Caco-2 (cell line): ENCODE results near the gene METTL15. TPM values are rescaled to one million over a fixed set of nuclear protein-coding genes. Genes with fewer than 3 reads are reported as not detected.

Source experiments
- BruUV-seq: library from RNA; stranded (reverse); fragments of 400-500 nt; replicated peaks from 2 replicates; lab custom pipeline; 2021; lab: Mats Ljungman, UMichigan
- CTCF ChIA-PET: fragments of 300-600 bp; sonication (Branson Sonifier 250); formaldehyde crosslinking; loops from one replicate; lab custom pipeline; 2022; ENCODE audit warnings: antibody characterized with exemption; lab: Charles Lee
- POLR2A ChIA-PET: fragments of 300-600 bp; sonication (Branson Sonifier 250); formaldehyde crosslinking; loops from one replicate; lab custom pipeline; 2022; ENCODE audit warnings: antibody characterized with exemption; lab: Charles Lee
- DNase-seq, 2 experiments: peaks; one replicate each; pipeline versions ENCODE4 v3.0.0 to v3.0.0-alpha.2; 2020 to 2022
- H3K27me3 ChIP-seq: replicated peaks from 2 replicates; pipeline ENCODE4 v1.6.0; 2011; ENCODE audit warnings: low read length; ENCODE audit not compliant: control insufficient read depth, insufficient read depth
- H3K36me3 ChIP-seq: 2 replicates; pipeline ENCODE4 v1.5.1; 2011; ENCODE audit warnings: low read length; ENCODE audit not compliant: control insufficient read depth, insufficient read depth
- H3K4me1 ChIP-seq: fragments of 250-450 bp; sonication (Bioruptor Pico); 2 replicates; pipeline ENCODE4 v1.5.1; 2020; ENCODE audit warnings: mild to moderate bottlenecking
- H3K4me3 ChIP-seq: 2 replicates; pipeline ENCODE4 v1.5.1; 2011; ENCODE audit warnings: low read depth, mild to moderate bottlenecking, control low read depth, low read length
- H3K9me3 ChIP-seq: fragments of 250-450 bp; sonication (Bioruptor Pico); 2 replicates; pipeline ENCODE4 v1.5.1; 2020; ENCODE audit warnings: mild to moderate bottlenecking, moderate library complexity
- H3K27ac Mint-ChIP-seq: one replicate; pipeline ENCODE4 v1.8.0; 2022; ENCODE audit warnings: mixed read lengths; ENCODE audit not compliant: unreplicated experiment
- H3K27me3 Mint-ChIP-seq: one replicate; pipeline ENCODE4 v1.8.0; 2022; ENCODE audit warnings: mixed read lengths; ENCODE audit not compliant: insufficient read depth, unreplicated experiment
- H3K36me3 Mint-ChIP-seq: one replicate; pipeline ENCODE4 v1.8.0; 2022; ENCODE audit warnings: mild to moderate bottlenecking, mixed read lengths; ENCODE audit not compliant: insufficient read depth, unreplicated experiment
- H3K4me1 Mint-ChIP-seq: one replicate; pipeline ENCODE4 v1.8.0; 2022; ENCODE audit warnings: low read depth, mixed read lengths; ENCODE audit not compliant: unreplicated experiment
- H3K4me3 Mint-ChIP-seq: one replicate; pipeline ENCODE4 v1.8.0; 2022; ENCODE audit warnings: mild to moderate bottlenecking, moderate library complexity, mixed read lengths; ENCODE audit not compliant: unreplicated experiment
- H3K9me3 Mint-ChIP-seq: one replicate; pipeline ENCODE4 v1.8.0; 2022; ENCODE audit warnings: mixed read lengths; ENCODE audit not compliant: unreplicated experiment
- CTCF ChIP-seq, 2 experiments: fragments of 200-600 bp in 1 of 2; IDR thresholded peaks; 1 replicate in 1 of 2; 2 replicates in 1 of 2; pipeline versions ENCODE4 v1.5.1 to v1.8.0; 2011 to 2022; ENCODE audit warnings: antibody characterized with exemption in 1 of 2, control low read depth in 1 of 2, inconsistent platforms in 1 of 2, low read depth in 1 of 2, low read length in 1 of 2, mild to moderate bottlenecking in 1 of 2, moderate library complexity in 1 of 2; ENCODE audit not compliant: insufficient read depth in 1 of 2, severe bottlenecking in 1 of 2, unreplicated experiment in 1 of 2
- intact Hi-C: fragments of 100-400 bp; cut with micrococcal nuclease; formaldehyde crosslinking; loops from one replicate; pipeline ENCODE4 v1.10.0; 2022; ENCODE audit not compliant: unreplicated experiment
- total RNA-seq: library from RNA; stranded (reverse); gene quantifications from 2 replicates; pipeline ENCODE4 v1.2.3, GENCODE V29; 2022

METTL15 gene
- total RNA-seq, 1 experiment from 2014 or later, result 14.4 TPM

- peaks cover 12% of the 10 kb centered on the region for H3K9me3 ChIP-seq
- H3K4me3 ChIP-seq, result no peak overlapping the region
- no peaks in the 10 kb centered on the region for H3K4me1 ChIP-seq
- no peak for DNase-seq
- CTCF ChIA-PET, result no interaction called here
- POLR2A ChIA-PET, result no interaction called here
- no peaks in the 10 kb centered on the region for H3K4me1 Mint-ChIP-seq
- no peaks in the 10 kb centered on the region for H3K27me3 Mint-ChIP-seq
- BruUV-seq, result no TSS peak
- H3K36me3 ChIP-seq, result no peaks in the 10 kb centered on the region; the same call in 1 of the 2 replicates
- intact Hi-C loops, result no loop called here
- no peak overlapping the region for H3K4me3 Mint-ChIP-seq
- H3K27ac Mint-ChIP-seq, result no peak overlapping the region
- TF ChIP-seq CTCF (IDR thresholded peaks at IDR 0.05; ENCODE audit: insufficient read depth in 1 of 2, low read depth in 1 of 2, low read length in 1 of 2, severe bottlenecking in 1 of 2, unreplicated experiment in 1 of 2), result no peak
- peaks cover 32% of the 10 kb centered on the region for H3K36me3 Mint-ChIP-seq
- peaks cover 34% of the 10 kb centered on the region for H3K9me3 Mint-ChIP-seq
- H3K27me3 ChIP-seq, result no peaks in the 10 kb centered on the region
Measured at GRCh38 chr11:28142724-28143123, 34.5 kb downstream of the METTL15 start.

GRCh38 chr11:28144808-28145207 lies 36.6 kb downstream of the METTL15 start:
- Histone ChIP-seq H3K4me3 (no peak overlapping the region), H3K4me1 (no peaks in the 10 kb centered on the region), H3K36me3 (no peaks in the 10 kb centered on the region), H3K27me3 (no peaks in the 10 kb centered on the region), H3K9me3 (no peaks in the 10 kb centered on the region; the same call in 1 of the 2 replicates)
- Mint-ChIP-seq H3K27me3 (no peaks in the 10 kb centered on the region), H3K9me3 (peaks cover 27% of the 10 kb centered on the region), H3K36me3 (peaks cover 12% of the 10 kb centered on the region), H3K4me3 (no peak overlapping the region), H3K27ac (no peak overlapping the region), H3K4me1 (no peaks in the 10 kb centered on the region)
- ChIA-PET POLR2A (no interaction called here), CTCF (no interaction called here)
- no peak for TF ChIP-seq CTCF (IDR thresholded peaks at IDR 0.05; ENCODE audit: insufficient read depth in 1 of 2, low read depth in 1 of 2, low read length in 1 of 2, severe bottlenecking in 1 of 2, unreplicated experiment in 1 of 2)
- intact Hi-C loops, result no loop called here
- no TSS peak for BruUV-seq
- DNase-seq, result no peak

DNA sequence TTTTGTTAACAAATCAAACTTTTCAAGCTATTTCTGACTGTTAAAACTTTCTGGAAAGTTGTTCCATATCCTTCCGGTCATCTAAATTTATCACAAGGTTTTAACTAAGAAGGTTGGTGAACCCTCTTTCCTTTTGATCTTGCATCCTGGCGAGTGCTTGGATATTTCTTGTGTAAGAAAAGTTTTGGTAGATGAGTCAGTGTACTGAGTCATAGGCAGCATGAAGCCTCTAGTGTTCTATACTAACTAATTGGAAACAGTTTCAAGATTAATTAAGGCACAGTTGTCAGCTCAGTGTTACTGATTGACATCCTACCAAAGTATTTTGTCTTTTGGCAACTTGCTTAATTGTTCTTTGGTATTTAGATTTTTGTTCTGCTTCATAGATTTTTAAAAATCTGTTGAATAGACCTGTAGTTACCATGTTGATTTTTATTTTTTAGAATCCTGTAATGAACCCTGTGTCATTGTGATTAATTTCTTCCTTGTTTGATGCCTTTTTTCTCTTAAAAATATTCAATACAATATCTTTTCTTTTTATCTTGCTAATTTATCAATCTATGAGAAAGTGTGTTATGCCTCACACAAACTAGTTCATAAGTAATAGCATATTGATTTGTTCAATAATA lies 38.0 kb downstream of the METTL15 start:
- Mint-ChIP-seq H3K27ac (no peak overlapping the region), H3K4me1 (no peaks in the 10 kb centered on the region), H3K27me3 (no peaks in the 10 kb centered on the region), H3K9me3 (peaks cover 12% of the 10 kb centered on the region), H3K36me3 (peaks cover 6% of the 10 kb centered on the region), H3K4me3 (no peak overlapping the region)
- POLR2A ChIA-PET, result no interaction called here
- Histone ChIP-seq H3K9me3 (no peaks in the 10 kb centered on the region), H3K4me1 (no peaks in the 10 kb centered on the region), H3K36me3 (no peaks in the 10 kb centered on the region), H3K4me3 (no peak overlapping the region), H3K27me3 (no peaks in the 10 kb centered on the region)
- intact Hi-C loops, result no loop called here
- DNase-seq, result no peak
- no TSS peak for BruUV-seq
- TF ChIP-seq CTCF (IDR thresholded peaks at IDR 0.05; ENCODE audit: insufficient read depth in 1 of 2, low read depth in 1 of 2, low read length in 1 of 2, severe bottlenecking in 1 of 2, unreplicated experiment in 1 of 2), result no peak
- CTCF ChIA-PET, result no interaction called here
